GM19328 (cell line): Measurements from ENCODE around the gene DUOX1.
"Not testable (repeated sequence)": the region's sequence is repeated elsewhere in the genome, so short reads cannot be mapped to it uniquely, and the experiment has no call there.

Source experiments
- ATAC-seq: cut with Tn5 transposase; IDR thresholded peaks from one replicate; pipeline ENCODE4 v1.9.1; 2021; ENCODE audit warnings: mild to moderate bottlenecking, moderate library complexity; ENCODE audit not compliant: unreplicated experiment

Gene DUOX1

DNA sequence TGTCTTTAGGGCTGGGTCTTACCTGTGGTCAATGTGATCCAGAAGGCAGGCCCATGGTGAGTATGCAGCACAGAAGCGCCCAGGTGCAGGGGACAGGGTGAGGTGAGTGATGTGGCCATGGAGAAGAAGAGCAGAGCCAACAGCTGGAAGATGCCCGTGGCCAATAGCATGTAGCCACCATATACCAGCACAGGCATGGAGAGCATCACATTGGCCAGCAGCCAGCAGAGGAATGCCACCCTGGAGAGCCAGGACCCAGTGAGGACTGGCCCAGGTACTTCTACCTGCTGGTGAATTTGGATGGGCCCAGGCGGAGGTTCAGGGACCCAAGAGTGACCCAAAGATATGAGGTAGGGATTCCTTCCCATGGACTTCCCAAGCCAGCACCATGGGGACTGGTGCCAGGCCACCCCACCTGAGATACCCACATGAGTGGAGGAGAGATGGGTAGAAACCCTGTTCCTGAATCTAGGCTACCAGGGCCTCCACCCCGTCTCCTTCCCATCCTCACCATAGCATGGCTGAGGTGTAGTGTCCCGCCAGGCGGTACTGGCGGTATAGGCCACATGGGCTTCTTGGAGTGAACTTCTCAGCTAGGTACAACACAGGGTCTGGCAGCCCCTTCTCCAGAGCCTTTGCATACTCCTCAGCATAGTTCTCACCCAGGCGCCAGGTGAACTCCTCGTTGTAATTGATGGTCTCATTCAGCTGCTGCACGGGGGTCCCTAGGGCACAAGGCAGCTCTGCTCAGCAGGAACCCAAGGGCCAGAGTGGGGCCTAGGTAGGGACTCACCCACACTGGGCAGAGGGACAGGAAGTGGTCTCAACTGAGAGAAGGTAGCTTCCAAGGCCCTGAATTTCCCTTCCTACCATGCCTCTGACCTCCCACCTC, 9.5 kb upstream of the DUOX1 start:
- ATAC-seq: no peak

DNA sequence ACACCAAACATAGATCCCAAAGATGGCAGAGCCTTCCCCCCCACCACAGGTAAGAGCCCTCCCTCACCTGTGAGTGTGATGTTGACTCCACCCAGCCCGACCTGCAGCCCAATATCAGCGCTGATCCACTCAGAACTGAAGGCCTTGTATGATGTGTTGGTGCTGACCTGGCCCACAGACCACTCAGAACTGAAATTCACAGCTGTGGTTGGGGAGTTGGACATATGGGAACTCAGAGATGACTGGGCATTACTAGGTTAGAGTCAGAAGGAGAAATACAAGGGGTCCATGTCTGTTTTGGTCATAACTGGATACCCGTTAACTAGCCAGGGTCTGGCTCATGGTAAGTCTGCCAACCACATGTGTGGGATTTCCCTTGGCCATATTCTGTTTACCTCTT, 8.8 kb upstream of the DUOX1 start:
- no peak for ATAC-seq

DNA sequence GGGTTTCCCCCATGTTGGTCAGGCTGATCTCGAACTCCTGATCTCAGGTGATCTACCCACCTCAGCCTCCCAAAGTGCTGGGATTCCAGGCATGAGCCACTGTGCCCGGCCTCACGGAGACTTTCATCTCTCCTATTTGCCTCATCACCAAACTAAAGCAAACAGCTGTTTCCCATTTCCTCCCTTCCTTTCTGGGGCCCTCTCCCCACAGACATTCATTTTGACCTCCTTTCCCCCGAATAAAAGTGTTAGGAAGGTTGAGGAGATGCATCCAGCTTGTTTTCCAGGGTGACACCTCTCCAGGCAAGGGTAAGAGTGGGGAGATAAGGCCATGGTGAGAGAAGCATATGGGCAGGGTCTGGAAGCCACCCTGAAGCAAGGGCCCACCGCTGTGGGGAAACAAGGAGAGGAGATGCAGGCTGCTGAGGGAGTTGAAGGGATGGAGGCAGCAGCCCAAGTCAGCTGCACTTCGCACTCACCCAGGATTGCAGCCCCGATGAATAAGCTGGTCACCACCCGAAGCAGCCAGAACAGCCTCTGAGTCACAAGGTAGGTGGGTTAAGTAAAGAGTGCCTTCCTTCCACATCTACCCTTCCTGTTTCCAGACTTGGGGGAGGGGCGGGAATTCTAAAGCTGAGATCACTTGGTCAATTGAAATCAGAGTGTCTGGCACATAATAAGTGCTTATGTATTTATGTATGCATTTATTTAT, 7.9 kb upstream of the DUOX1 start:
- no peak for ATAC-seq

DNA sequence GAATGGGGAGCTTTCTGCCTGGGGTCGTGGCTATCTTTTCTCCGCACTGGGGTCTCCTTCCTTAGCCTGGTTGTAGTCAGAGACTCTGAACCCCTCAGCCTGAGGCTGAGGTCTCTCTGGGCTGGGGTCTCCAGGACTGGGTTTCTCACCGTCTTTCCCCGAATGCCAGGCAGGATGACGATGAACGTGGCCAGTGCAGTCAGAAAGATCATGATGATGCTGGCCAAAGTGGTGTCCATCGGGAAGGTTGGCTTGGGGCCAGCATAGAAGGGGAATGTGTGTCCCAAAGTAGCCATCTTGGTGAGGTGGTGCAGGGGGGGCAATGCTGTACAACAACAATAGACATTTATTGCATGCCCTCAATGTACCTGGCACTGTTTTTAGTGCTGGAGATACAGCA, 7.1 kb upstream of the DUOX1 start:
- ATAC-seq: no peak

DNA sequence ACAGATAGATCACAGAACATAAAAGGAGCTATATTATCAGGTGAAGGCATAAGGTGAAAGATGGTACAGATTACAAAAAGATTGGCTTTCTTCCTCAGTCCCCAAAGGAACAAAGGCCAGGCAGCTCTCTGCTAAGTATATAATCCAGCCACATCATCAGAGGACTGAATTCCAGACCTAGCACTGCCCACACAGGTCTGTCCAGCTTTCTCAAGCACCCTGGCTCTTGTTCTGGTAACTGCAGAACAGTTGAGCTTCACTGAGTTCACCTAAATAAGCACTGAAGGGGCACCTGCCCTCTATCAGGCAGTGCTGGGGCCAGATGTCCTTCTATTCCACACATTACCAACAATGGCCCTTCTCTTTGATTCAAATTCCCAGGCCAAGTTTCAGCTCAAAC, 6.4 kb upstream of the DUOX1 start:
- no peak for ATAC-seq

DNA sequence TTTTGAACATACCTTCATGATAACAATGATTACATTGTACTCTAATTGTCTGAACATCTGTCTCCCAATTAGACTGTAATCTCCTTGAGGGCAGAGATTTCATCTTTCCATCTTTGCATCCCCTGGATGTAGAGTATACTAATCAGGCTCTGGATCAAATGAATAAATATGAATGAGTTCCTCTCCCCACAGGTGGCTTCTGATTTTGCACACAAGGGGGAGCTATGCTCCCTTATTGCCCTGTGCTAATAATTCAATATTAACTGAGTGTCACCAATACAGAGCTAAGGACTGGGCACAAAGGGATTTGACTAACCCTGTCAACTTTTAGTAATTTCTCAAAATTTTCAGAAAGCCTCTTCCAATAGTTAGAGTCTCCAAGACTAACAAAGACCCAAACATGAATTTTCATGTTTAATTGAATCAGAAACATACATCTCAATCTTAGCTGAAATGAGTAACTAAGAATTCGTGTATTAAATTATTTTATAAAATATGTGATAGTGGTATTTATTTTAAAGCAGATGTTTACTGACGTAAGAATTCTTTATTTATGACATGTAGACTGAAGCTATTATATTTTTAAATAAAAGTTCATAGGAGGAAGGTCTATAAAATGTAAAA, 3.1 kb upstream of the DUOX1 start:
- no peak for ATAC-seq

DNA sequence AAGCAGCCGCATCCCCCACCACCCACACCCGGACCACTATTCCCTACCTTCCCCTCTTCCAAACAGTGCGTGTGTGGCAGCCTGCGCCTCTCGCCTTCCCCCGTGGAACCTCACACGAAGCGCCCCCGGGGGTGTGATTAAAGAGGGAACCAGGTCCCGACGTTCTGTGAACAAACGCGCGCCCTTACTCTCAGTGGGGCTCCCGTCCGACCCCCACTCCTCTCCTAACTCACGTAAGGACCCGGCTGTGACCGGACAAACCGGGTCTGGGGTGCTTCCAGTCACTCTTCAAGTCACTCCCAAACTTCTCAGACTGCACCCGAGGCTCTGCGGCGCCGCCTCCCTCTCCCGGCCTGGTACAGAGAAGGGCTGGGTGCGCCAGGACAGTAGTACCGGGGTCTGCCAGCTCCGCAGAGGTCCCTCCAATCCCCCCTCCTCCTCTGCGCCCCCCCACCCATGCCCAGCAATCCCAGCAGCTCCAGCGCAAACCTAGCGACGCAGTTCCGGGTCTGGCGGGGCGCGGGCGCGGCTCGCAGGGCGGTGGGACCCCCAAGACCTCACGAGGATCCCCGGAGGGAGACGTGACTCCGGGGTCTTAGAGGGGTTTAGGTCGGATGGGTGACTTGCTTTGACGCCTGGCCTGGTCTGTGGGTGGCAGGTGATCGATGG, 689 bp upstream of the DUOX1 start:
- ATAC-seq: no peak

DNA sequence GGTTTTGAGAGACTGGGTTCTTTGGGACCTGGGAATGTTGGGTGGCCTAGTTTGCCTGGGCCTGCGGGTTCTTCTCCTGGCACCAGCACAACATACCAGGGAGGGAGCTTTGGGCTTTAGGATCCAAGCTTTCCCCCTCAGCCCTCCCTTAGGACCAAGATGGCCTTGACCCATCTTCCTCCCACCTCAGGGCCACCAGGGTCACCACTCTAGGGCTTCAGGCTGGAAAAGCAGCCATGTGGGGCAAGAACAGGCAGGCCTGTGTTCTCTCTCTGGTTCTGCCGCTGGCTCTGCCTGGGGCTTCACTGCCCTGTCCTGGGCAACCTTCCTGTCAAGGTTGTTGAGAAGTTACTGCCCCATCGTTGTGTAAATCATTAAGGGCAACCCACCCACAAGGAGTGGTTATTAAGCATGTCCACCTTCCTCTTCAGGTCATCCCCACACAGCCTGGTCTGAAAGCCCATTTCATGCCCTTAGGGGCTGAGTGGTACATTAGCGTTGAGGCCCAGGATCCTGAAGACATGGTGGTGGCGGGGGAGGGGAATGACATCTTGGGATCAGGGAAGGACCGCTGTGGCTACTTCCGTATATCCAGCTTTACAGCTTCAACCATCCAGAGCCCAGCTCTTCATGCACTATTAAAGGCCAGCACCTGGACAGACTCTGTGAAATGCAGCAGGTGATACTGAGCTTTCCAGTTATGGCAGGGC, 652 bp downstream of the DUOX1 start:
- ATAC-seq: no peak

GRCh38 chr15:45131510-45131909, 1.7 kb downstream of the DUOX1 start:
- ATAC-seq: no peak

DNA sequence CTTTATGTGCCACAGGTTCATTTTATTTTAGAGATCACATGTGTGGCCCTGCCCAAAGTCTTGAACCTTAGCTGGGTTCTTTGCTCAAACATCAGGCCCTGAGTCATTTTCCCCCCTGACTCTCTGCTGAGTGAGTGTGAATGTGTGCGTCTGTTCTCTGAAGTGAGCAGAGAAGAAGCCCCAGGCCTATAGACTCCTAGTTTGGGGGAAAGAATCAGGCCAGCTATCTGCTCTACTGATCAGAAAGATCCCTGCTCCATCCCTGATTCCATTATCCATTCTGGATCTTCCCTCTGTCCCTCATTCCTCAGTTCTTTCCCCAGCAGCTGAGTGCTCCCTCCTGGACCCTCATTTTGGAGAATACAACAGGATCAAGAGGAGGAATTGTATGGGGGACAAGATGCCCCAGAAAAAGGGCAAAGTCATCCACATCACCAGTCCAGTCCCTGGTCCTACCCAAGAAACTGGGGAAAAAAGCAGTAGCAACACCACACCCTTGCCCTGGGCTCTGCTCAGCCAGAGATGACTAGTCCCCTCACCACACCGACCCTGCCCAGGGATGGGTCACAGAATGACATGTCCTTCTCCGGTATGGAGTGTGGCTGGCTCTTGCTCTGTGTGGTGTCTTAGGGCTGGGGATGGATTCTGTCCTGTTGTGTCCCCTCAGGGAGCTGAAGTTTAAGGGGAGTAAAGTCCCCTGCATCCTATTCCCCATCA, 3.2 kb downstream of the DUOX1 start:
- no peak for ATAC-seq

DNA sequence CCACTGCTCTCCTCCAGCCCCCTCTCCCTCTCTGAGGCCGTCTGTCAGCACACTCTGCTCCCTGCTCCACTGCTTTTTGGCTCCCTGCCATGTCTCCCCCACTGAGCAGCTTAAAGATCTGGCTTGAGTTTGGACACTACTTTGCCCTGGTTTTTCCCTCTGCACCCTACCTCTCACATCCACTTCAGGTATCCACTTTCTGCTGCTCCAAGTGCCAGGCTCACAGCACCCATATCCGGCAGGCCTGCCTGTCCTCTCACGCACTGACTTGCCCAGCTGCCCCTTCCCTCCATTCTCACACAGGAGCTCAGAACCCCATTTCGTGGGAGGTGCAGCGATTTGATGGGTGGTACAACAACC, 3.7 kb downstream of the DUOX1 start:
- ATAC-seq: no peak

GRCh38 chr15:45134046-45134445, 4.3 kb downstream of the DUOX1 start:
- ATAC-seq: no peak

DNA sequence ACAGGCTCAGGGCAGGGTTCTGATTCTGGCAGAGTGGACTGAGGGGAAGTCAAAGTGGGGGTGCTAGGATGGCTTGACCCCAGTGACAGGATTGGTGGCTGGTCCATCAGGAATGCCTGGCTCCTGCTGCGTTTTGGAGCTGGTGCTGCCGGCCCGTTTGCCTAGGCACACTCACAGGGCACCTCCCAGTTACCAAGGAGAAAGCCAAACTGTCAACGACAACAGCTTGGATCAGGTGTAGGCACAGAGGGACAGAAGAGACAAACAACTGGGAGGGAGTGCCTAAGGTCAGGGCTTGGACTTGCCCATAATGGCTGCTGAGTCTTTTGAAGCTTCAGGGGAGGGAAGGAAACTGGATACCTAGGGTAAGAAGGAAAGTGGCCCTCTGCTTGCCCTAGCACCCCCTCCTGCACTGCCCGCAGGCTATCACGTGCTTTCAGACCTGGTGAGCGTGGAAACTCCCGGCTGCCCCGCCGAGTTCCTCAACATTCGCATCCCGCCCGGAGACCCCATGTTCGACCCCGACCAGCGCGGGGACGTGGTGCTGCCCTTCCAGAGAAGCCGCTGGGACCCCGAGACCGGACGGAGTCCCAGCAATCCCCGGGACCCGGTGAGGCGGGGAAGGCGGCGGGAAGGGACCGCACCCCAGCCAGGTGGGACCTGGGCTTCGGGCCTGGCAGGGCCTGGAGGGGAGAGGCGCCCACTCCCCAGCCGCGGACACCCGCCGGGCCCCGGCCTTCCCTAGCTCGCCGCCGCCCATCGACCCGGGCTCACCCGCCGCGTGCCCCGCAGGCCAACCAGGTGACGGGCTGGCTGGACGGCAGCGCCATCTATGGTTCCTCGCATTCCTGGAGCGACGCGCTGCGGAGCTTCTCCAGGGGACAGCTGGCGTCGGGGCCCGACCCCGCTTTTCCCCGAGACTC, 5.1 kb downstream of the DUOX1 start:
- ATAC-seq: no peak

- ATAC-seq: not testable (repeated sequence)
Observed at GRCh38 chr15:45135705-45136377, 6.0 kb downstream of the DUOX1 start.

GRCh38 chr15:45136378-45136764, 6.6 kb downstream of the DUOX1 start:
- no peak for ATAC-seq

DNA sequence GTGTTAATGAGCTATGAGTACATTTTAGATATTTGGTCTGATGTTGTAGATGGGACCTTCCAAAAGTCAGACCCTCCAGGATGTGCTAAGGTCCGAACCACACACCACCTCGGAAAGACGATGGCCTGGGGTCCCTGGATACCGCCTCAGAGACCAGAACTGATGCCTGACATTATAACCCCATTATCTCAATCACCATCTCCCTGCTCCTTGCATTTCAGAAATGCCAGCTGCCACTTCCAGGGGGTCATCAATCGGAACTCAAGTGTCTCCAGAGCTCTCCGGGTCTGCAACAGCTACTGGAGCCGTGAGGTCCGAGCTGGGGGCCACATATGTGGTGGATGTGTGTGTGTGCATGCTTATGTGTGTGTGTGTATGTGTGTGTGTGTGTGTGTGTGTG, 7.9 kb downstream of the DUOX1 start:
- ATAC-seq: no peak

- ATAC-seq: no peak
Observed at GRCh38 chr15:45138814-45139765, 9.3 kb downstream of the DUOX1 start.
